DMS153 (cell line): ENCODE data around the gene GALR1.
"Not testable (repeated sequence)": the region's sequence is repeated elsewhere in the genome, so short reads cannot be mapped to it uniquely, and the experiment has no call there.

Experiments
- DNase-seq: peaks from one replicate; lab custom pipeline; 2025; lab: John Stamatoyannopoulos, UW

Gene GALR1, protein sequence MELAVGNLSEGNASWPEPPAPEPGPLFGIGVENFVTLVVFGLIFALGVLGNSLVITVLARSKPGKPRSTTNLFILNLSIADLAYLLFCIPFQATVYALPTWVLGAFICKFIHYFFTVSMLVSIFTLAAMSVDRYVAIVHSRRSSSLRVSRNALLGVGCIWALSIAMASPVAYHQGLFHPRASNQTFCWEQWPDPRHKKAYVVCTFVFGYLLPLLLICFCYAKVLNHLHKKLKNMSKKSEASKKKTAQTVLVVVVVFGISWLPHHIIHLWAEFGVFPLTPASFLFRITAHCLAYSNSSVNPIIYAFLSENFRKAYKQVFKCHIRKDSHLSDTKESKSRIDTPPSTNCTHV

DNA sequence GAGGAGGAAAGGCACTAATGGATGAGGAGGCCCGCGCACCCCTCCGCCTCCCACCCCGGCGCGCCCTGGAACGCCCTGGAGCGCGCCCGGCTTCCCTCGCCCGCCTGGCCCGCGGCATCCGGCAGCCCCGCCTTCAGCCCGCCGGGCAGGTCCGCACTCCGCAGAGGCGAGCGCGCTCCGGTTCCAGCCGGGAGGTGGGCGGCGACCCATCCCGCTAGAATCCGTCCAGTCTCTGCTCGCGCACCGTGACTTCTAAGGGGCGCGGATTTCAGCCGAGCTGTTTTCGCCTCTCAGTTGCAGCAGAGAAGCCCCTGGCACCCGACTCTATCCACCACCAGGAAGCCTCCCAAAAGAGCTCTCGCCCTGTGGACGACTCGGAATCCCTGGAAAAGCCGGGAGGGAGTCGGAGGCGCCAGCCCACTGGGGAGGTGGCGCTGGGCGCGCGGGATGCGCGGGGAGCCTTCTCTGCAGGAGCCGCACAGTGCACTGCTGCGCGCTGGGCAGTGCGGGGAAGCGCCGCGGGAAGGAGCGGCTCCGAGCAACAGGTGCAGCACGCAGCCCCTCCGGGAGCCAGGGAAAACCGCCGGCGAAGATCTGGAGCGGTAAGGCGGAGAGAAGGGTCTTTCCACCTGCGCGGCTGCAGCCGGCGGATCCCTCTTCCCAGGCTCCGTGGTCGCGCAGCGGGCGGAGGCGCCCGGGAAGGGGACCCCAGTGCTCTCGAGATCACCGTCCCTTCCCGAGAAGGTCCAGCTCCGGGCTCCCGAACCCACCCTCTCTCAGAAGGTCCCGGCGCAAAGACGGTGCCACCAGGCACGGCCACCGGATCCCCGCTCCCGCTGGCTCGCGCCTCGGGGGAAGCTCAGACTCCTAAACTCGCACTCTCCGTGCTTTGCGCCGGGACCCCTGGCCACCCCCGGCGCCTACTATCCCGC is at the start of gene GALR1:
GALR1 (plus strand) TSS at position 280 of the 932 bp plus-strand sequence. CDS start 701 bp downstream, outside the sequence.
- no peak for DNase-seq

DNA sequence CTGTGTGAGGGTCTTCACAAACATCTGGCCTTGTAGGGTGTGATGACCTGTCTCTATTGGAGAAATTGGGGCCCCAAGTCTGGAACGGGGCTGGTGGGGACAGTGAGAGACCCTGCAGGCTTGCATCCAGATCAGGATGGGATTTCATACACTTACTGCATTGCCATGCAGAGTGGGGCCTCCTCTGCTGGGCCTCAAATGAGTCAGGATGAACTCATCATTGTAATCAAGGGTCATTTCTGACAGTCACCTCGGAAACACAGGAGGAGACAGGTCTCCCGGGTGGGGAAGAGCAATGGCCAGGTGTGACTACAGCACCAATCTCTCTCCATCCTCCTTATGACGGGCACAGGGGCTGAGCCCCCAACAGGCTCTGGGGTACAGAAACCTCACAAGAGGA is 48.1 kb upstream of the GALR1 start:
- no peak for DNase-seq

DNA sequence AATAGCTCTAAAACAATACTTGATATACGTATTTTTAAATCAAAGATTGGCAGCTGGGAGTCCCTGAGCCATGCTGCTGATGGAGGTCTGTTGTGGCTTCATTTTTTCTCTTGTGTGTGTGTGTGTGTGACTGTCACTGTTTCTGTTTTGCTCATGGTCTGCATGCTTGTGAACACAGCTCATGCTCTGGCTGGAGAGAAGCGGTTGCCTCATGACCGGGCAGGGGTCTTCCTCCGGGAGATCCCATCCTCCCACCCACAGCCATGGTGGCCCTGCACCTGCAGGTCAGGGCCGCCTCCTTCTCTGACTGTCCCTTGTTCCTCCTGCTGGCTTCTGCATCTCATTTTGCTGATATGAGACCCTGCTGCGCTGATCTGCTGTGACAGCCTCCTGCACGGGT is 47.3 kb upstream of the GALR1 start:
- DNase-seq, result no peak

DNA sequence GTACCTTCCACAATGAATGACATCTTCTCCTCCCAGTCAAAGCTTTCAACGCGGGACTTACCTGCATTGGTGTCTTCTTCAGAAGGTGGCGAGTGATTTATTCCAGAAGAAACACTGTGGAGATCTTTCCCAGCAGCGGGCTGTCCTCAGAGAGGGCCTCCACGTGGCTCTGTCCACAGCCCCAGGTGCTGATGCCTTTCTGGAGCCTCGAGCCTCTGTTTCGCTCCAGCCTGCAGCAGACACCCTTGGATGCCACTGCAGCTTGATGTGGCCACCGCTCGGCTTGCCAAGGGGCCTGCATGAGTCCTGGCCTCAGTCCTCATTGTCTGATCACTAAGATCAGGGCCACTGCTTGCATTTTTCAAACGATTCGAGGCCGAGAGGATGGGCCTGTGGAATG is 46.6 kb upstream of the GALR1 start:
- DNase-seq, result no peak

DNA sequence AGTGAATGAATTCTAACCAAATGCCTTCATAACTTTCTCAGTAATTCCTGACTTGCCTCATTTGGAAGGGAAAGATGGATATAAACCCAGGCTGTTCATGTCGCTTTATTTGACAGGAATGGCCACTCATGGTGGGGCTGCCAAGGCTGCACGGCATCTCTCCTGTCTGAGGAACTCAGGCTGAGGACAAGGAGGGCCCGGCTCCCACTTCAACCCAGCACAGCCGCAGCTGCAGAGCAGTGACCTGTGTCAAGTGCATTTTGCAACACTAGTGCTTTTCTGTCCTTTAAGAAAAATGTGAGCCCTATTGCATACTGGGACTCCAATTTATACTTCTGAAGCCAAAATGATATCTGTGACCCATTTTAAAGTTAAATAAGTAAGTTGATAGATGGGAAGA is 45.8 kb upstream of the GALR1 start:
- no peak for DNase-seq

DNA sequence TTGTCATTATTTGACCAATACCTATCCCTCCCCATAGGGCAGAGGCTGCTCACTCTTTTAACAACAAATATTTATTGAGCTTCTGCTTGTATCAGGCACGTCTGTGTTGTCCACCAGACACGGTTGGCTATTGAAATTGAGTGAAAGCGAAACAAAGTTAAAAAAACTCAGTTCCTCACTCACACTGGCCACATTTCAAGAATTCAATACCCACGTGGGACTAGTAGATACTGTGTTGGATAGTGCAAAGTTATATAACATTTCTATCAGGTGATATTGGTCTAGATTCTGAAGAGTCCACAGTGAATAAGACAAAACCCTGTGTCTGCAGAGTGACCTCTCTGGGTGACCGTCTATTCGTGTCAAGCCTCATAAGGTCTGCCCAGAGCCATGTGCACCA is 43.9 kb upstream of the GALR1 start:
- DNase-seq, result no peak

DNA sequence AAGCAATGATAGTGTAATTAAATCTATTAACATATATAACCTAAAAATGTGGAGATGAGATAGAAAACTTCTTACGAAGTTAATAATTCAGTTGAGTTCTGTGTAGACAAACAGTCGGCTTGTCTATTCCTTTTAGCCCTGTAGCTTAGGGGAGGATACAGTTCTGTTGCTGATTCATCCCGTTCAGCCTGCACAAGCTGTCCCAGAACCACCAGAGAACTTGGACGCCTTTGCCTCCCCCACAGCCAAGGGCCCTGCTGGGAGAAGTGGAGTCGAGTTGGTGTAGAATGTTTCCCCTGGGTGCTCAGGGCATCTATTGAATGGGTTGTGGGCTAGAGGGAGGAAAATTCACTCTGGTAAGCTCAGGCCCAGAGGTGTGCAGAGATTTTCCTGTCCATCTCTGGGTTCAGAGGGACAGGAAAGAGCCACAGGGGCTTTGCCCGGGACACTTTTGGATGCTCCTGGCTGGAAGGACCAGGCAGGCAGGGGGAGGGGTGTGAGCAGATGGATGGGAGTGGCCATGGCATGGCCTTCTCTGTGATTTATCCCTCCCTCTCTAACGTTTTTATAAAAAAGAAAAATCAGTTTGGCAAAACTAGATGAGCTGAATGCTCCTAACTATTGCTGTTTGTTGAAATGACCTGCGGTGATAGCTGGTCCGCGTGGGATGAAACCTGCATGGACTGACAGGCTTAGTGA is 42.8 kb upstream of the GALR1 start:
- DNase-seq, result no peak

DNA sequence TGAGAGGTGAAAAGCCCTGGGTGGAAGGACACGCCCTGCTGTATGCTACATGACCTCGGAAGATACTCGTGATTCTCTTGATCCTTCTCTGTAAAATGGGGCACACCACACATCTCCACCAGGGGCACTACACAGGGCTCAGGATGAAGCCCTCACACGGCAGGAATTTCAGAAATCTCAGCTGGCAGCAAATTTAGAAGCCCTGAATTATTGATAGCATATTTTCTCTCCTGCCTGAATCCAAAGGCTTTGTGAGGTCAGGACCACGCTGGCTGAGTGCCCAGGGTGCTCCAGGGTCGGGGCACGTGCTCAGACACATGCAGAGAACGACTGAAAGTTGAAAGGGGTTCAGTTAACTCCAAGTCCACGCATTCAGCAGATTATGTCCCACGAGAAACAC is 42.1 kb upstream of the GALR1 start:
- no peak for DNase-seq

DNA sequence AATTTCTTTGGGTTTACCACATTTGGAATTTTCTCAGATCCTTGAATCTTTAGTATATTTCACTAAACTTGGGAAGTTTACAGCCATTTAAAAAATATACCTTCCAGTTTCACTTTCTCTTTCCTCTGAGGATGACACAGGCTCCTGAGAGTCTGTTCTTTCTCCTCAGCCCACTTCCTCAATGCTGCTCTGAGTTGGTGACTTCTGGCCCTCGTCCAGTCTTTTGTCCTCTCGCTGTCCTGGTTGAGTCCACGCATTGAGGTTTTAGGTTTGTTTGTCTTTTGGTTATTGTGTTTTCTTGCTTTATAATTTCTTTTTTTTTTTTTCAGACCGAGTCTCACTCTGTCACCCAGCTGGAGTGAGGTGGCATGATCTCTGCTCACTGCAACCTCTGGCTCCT is 40.7 kb upstream of the GALR1 start:
- no peak for DNase-seq

DNA sequence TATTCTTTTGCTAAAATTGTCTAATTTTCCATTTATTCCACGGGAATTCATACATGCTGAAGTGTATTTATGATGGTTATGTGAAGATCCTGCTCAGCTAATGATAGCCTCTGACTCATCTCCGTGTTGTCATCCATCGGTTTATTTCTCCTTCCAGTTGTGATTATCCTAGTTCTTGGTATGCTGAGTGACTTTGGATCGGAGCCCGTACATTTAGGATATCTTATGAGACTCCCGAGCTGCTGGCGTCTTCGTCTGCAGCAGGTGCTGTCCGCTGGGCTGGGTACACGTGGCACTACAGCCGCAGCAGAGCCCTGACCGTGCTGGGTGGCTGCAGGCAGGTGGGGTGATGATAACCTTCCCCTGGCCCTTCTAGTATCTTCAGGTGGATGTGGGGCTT is 40.1 kb upstream of the GALR1 start:
- no peak for DNase-seq

DNA sequence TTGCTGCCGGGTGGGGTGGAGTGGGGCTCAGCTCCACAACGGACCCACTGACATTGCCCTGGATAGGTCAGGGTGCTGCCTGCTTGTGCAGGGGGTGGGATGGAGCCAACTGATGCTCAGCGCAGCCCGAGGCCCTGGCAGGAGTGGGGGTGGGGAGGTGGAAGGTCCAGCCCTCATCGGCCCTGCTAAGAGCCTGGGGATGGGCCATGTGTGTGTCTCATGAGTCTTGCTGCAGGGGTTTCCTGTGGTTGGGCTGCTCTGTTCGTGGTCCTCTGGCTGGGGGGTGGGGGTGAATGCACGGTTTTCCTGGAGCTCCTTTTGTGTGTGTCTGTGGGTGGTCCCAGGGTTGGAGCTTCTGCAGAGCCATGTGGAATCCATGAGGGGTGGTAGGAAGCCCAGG is 39.4 kb upstream of the GALR1 start:
- no peak for DNase-seq

DNA sequence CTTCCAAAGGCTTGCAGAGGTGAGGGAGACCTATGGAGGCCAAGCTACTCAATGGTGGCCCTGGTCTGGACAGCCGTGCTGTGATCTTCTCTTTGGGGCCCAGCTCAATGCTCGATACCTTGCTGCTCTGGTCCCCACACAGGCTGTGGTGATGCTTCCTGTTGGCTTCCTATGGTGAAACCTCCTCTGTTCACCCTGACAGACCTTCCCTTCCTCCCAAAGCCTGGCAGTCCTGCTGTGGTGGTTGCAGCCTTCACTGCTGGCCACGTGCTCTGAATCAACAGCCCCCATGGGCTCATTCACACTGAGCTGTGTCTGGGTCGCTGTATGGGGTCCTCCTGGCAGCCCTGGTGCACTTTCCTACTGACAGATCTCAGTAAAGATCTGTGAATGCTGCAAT is 31.0 kb upstream of the GALR1 start:
- no peak for DNase-seq

DNA sequence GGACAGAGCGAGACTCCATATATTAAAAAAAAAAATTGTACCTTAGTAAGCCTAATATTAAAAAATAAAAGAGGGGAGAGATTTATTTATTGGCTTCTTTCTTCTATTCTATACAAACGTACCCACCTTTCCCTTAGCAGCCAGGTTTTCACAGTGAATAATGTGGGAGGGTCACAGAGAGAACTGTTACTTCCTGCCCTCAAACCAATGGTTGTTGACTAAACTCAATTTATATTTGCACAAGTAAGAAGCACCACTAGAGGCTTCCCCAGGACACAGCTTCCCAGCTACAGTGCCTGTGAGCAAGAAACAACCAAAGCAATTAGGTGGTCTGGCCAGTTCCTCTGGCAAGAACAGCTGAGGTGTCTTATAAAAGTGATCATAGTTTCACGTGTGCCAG is 28.9 kb upstream of the GALR1 start:
- DNase-seq, result no peak

DNA sequence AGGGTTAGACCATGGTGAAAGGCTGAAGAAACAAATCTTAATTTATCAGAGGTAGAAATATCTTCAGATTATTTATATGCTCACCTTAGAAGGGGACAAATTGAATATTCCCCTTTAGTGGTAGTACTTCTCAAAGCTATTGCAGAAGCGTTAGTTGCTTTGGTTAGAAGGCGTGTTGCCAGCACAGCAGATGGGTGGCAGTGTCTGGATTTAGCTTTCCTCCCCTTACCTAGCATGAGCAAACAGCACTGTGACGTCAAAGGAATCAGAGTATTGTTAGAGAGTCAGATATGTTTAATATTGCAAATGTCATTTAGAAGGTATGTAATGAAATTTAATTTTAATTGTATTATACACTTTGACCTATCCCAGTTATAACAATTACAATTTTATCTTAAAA is 27.2 kb upstream of the GALR1 start:
- no peak for DNase-seq

DNA sequence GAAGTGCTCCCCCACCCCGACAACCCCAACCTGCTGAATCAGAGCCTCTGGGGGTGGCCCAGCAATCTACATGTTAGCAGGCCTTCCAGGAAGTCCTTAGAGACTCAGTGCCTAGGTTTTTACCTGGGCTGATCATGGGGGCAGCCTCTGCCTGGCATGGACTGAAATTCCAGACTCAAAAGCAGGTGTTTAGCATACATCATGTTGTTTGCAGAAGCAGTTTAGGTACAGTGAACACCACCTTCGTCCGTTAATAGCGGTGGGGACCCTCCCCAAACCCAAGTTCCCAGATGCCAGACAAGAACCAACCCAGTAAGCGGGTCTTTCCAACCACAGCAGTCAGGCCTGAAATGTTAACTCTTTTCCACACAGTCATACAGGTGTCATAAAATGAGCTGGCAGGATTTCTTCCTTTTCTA is 26.4 kb upstream of the GALR1 start:
- no peak for DNase-seq

DNA sequence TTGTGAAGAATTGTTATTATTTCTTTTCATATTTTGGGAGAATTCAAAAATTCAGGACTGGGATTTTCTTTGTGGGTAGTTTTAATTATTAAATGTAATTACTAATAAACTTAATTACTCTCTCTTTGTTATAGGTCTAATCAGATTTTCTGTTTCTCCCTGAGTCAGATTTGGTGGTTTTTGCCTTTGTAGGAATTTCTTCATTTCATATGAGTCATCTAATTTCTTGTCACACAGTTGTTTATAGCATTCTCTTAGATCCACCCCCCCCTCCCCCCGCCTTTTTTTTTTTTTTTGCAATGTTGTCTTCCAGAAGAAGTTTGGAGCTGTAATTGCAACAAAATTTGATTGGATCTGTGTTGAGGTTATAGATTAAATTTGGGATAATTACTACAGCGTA is 26.0 kb upstream of the GALR1 start:
- DNase-seq, result no peak

DNA sequence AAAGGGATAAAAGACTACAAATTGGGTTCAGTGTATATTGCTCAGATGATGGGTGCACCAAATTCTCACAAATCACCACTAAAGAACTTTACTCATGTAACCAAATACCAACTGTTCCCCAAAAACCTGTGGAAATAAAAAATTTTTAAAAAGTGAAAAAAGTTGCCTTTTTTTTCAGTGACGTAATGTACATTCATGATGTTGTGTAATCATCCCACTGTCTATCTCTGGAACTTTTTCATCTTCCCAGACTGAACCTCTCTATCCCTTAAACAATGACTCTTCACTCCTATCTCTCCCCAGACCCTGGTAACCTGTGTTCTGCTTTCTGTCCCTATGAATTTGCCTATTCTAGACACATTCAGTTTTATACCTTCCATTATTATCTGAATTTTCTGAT is 19.0 kb upstream of the GALR1 start:
- DNase-seq, result no peak

DNA sequence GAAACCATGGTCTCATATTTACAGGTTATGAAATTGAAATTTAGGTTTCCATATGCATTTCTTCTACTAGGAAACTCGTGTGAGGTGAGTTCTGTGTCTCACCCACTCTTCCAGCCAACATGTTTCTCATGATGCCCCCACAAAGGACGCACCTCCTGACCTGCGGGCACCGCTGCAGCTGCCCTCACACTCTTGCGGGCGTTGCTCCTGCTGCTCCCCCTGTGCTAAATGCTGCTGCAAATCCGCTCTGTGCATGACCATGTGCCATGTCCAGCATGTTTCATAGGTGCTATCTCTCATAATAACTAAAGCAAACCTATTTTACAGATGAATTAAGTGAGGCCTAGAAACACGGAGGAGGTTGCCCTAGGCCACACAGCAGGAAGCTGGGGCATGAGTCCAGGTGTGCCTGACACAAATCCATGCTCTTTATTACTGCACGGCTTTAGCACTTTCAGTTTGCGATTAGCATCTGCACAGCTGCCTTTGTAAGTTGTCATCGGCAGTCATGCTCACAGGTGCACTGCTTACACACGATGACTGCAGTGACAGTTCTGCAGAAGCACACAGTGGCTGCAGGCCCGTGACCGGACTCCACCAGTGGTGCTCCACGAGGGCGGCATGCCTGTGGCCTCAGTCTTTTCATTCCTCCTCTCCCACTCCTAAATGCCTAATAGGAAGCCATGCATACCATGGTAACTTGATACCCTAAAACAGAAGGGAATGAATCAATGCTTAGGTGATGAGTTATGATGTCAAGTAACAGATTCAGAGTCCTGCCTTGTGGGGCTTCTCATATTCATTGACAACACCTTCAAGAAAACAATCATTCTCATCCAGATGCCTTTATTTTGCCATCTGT is 14.9 kb upstream of the GALR1 start:
- no peak for DNase-seq

DNA sequence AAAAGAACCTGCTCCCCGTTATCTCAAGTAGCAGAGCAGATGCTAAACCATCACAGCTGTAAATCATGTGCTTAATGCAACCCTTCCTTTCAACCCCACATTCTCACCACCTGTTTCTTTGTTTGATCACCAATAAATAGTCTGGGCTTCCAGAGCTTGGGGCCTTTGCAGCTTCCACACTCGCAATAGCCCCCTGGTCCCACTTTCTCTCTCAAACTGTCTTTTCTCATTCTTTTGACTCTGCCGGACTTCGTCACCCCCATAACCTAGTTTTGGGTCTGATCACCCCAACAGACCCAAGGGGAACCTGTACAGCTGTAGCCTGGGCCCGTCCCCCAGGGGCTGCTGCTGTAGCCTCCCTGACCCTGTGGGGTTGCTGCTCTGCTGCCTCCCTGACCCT is 10.4 kb upstream of the GALR1 start:
- DNase-seq, result not testable (repeated sequence)

DNA sequence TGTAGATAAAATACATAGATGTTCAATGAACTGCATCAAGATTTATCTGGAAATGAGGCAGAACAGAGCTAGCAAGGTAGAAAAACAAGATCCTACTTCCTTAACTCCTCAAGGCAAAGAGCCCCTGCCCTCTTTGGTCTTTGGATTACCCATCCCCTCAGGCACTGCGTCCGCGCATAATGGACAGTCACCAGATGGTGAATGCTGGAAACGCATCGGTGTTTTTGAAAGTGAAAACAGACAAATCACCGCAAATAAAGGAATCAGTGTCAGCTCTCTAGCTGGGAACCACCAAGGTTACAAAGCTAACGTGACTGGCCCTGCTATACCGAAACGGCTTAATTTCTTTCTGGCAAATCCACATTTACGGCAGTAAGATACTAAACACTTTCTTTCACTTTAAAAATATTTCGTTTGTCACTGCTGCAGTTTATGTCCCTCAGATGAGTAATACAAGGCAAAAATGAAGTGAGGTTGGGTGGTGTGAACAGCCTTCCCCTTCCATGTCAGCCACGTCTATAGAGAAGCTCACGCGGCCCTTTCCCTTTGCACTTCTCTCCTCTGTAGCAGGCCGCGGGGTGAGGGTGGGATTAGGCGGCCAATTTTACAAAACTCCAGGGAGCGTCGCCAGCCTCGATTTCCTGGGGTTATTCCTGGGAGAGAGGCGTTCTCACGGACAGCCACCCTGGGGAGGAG is 627 bp upstream of the GALR1 start:
- no peak for DNase-seq

DNA sequence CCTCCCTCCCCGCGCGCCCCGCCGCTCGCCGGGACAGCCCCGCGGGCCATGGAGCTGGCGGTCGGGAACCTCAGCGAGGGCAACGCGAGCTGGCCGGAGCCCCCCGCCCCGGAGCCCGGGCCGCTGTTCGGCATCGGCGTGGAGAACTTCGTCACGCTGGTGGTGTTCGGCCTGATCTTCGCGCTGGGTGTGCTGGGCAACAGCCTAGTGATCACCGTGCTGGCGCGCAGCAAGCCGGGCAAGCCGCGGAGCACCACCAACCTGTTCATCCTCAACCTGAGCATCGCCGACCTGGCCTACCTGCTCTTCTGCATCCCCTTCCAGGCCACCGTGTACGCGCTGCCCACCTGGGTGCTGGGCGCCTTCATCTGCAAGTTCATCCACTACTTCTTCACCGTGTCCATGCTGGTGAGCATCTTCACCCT is 865 bp downstream of the GALR1 start:
- DNase-seq, result no peak
